Mucosa of rectum (tissue), 2 donors: ENCODE results near the gene CTSZ.
"Not testable (repeated sequence)": the region's sequence is repeated elsewhere in the genome, so short reads cannot be mapped to it uniquely, and the experiment has no call there.

Source experiments
- H3K27ac ChIP-seq, 2 donors: one replicate each; pipeline ENCODE4 v1.7.0; 2013; ENCODE audit warnings: inconsistent platforms in 2 of 2, low read depth in 2 of 2, low read length in 2 of 2
- H3K27me3 ChIP-seq, 2 donors: one replicate each; pipeline ENCODE4 v1.7.0; 2013; ENCODE audit warnings: low read length in 2 of 2; ENCODE audit not compliant: control insufficient read depth in 2 of 2, insufficient read depth in 2 of 2
- H3K36me3 ChIP-seq, 2 donors: one replicate each; pipeline ENCODE4 v1.7.0; 2013; ENCODE audit warnings: low read length in 2 of 2; ENCODE audit not compliant: control insufficient read depth in 2 of 2, insufficient read depth in 2 of 2
- H3K4me1 ChIP-seq, 2 donors: one replicate each; pipeline ENCODE4 v1.7.0; 2013; ENCODE audit warnings: low read length in 2 of 2, mild to moderate bottlenecking in 1 of 2; ENCODE audit not compliant: control insufficient read depth in 2 of 2, insufficient read depth in 2 of 2
- H3K4me3 ChIP-seq, 2 donors: one replicate each; pipeline ENCODE4 v1.7.0; 2013; ENCODE audit warnings: low read length in 2 of 2
- H3K9ac ChIP-seq, 2 donors: one replicate each; pipeline ENCODE4 v1.7.0; 2013; ENCODE audit warnings: low read length in 2 of 2, low read depth in 1 of 2, mild to moderate bottlenecking in 1 of 2
- H3K9me3 ChIP-seq, 2 donors: one replicate each; pipeline ENCODE4 v1.7.0; 2013; ENCODE audit warnings: low read length in 2 of 2; ENCODE audit not compliant: control insufficient read depth in 2 of 2
- donor health status: healthy.
- donor health status: Normal muscosa, but diverticular disease.

CTSZ gene

GRCh38 chr20:58990651-58991445, 16.2 kb downstream of the CTSZ start:
- Histone ChIP-seq H3K4me3 (no peak overlapping the region), H3K36me3 (peaks cover 79 to 89% of the 10 kb centered on the region in 2 donors), H3K9me3 (no peaks in the 10 kb centered on the region), H3K9ac (no peak overlapping the region), H3K27ac (no peak overlapping the region), H3K27me3 (no peaks in the 10 kb centered on the region), H3K4me1 (no peaks in the 10 kb centered on the region)

DNA sequence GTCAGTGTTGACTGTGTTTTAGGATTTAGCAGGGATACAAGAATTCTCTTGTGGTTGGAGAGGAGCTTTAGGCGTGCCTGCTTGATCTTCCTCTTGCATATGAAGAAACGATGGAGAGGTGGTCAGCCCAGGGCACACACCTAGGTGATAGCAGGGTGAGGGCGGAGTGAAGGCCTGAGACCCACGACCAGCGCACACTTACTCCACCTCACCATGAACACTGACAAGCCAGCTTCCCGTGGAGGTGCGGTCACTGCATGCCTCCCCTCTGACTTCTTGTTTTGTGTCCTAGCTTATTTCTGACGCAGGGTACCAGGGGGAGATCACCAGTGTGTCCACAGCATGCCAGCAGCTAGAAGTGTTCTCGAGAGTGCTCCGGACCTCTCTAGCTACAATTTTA, 17.9 kb downstream of the CTSZ start:
- Histone ChIP-seq H3K9ac (no peak overlapping the region), H3K4me1 (peaks cover 0 to under 1% of the 10 kb centered on the region in 2 donors), H3K27ac (no peak overlapping the region), H3K27me3 (no peaks in the 10 kb centered on the region), H3K4me3 (no peak overlapping the region), H3K9me3 (no peaks in the 10 kb centered on the region), H3K36me3 (peaks cover 66 to 78% of the 10 kb centered on the region in 2 donors)

- H3K27ac ChIP-seq: no peak overlapping the region
- H3K27me3 ChIP-seq: no peaks in the 10 kb centered on the region
- H3K9me3 ChIP-seq: no peaks in the 10 kb centered on the region
- H3K36me3 ChIP-seq: peaks cover 59 to 72% of the 10 kb centered on the region in 2 donors
- H3K4me3 ChIP-seq: no peak overlapping the region
- peaks cover 0 to 6% of the 10 kb centered on the region in 2 donors for H3K4me1 ChIP-seq
- H3K9ac ChIP-seq: no peak overlapping the region
Observed at GRCh38 chr20:58988565-58988882, 18.5 kb downstream of the CTSZ start.

GRCh38 chr20:58987790-58988564, 19.1 kb downstream of the CTSZ start:
- H3K36me3 ChIP-seq: peaks cover 54 to 67% of the 10 kb centered on the region in 2 donors
- peaks cover 0 to 6% of the 10 kb centered on the region in 2 donors for H3K4me1 ChIP-seq
- H3K9ac ChIP-seq: no peak overlapping the region
- H3K9me3 ChIP-seq: no peaks in the 10 kb centered on the region
- H3K27ac ChIP-seq: no peak overlapping the region
- H3K4me3 ChIP-seq: no peak overlapping the region
- H3K27me3 ChIP-seq: no peaks in the 10 kb centered on the region

DNA sequence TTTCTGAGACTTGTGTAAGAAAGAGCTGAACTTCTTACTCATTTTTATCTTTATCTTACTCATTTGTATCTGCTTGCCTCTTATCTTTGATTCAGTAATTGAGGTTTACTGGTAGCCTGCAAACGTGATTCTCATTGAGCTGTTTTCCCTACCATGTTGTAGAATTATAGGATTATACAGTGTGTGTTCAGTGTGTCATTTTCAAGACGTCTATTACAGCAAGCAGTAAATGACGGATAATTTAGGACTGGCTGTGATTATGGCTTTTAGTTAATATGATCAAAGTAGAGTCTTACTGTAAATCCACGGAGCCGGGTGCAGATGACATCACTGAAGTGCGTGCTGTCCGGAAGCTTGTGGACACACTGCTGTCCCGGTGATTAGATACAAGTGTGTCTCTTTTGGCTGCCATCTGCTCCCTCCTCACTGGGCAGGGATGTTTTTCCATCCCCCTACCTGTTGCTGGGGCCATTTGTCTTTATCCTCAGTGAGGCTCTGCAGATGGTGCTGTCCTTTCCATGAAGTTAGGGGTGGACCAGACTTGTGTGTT, 20.0 kb downstream of the CTSZ start:
- Histone ChIP-seq H3K4me1 (peaks cover 8 to 11% of the 10 kb centered on the region in 2 donors), H3K9me3 (no peaks in the 10 kb centered on the region), H3K27ac (no peak overlapping the region), H3K9ac (no peak overlapping the region), H3K27me3 (no peaks in the 10 kb centered on the region), H3K4me3 (no peak overlapping the region), H3K36me3 (peaks cover 47 to 58% of the 10 kb centered on the region in 2 donors)

DNA sequence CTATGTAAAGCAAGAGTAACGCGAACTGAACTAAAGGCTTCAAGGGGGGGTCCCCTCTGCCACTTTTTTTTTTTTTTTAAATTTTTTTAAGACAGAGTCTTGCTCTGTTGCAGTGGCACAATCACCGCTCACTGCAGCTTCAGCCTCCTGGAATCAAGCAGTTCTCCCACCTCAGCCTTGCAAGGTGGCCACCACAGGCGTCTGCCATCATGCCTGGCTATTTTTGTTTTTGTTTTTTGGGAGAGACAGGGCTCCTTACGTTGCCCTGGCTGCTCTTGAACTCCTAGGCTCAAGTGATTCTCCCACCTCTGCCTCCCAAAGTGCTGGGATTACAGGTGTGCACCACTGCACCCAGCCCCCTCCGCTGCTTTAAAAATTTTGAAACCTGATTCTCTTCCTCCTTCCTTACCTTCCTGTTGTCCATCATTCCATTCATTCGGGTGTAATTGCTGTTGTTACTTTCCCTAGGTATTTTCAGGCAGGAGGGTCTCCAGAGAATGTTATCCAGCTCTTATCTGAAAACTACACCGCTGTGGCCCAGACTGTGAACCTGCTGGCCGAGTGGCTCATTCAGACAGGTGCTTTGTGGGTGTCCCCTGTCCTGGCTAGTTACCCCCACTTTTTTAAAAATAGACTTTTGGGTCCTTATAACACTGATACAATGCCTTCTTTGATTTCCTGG, 20.6 kb downstream of the CTSZ start:
- H3K36me3 ChIP-seq: peaks cover 42 to 52% of the 10 kb centered on the region in 2 donors
- H3K4me3 ChIP-seq: no peak overlapping the region
- no peak overlapping the region for H3K27ac ChIP-seq
- no peaks in the 10 kb centered on the region for H3K9me3 ChIP-seq
- no peak overlapping the region for H3K9ac ChIP-seq
- H3K27me3 ChIP-seq: no peaks in the 10 kb centered on the region
- peaks cover 8 to 14% of the 10 kb centered on the region in 2 donors for H3K4me1 ChIP-seq

GRCh38 chr20:58985656-58986055, 21.4 kb downstream of the CTSZ start:
- Histone ChIP-seq H3K4me3 (no peak overlapping the region), H3K36me3 (peaks cover 34 to 44% of the 10 kb centered on the region in 2 donors), H3K9me3 (no peaks in the 10 kb centered on the region), H3K27me3 (no peaks in the 10 kb centered on the region), H3K9ac (no peak overlapping the region), H3K4me1 (peaks cover 8 to 14% of the 10 kb centered on the region in 2 donors), H3K27ac (no peak overlapping the region)

DNA sequence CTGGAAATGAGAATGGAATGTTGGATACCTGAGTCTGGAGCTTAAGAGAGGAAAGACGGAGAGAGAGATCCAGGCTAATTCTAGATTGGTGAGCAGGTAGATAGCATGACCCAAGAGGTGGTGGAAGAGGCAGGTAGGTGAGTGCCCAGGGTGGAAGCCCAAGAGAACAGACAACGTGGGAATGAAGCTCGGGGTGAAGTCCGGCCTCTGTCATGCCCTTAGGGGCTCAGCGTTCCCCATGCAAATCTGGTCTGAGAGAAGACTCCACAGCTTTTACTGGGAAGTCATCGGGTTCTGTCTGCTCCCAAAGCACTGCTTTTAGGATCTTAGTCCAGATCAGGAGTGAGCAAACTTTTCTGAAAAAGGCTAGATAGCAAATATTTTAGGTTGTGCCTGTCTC, 22.4 kb downstream of the CTSZ start:
- no peak overlapping the region for H3K9ac ChIP-seq
- no peaks in the 10 kb centered on the region for H3K9me3 ChIP-seq
- no peak overlapping the region for H3K4me3 ChIP-seq
- no peak overlapping the region for H3K27ac ChIP-seq
- H3K4me1 ChIP-seq: peaks cover 8 to 14% of the 10 kb centered on the region in 2 donors
- H3K27me3 ChIP-seq: no peaks in the 10 kb centered on the region
- peaks cover 28 to 36% of the 10 kb centered on the region in 2 donors for H3K36me3 ChIP-seq

- H3K27me3 ChIP-seq, H3K9ac ChIP-seq, H3K27ac ChIP-seq, H3K9me3 ChIP-seq: not testable (repeated sequence)
- Histone ChIP-seq H3K36me3 (peaks cover 16 to 21% of the 10 kb centered on the region in 2 donors), H3K4me3 (peak overlapping the region in 1 of 2 donors; percentile 83), H3K4me1 (peaks cover 8 to 14% of the 10 kb centered on the region in 2 donors)
Observed at GRCh38 chr20:58983115-58983468, 24.0 kb downstream of the CTSZ start.
